NCI-H2029 (cell line): ENCODE data around the gene CLMN.

Source experiments
- DNase-seq: peaks from one replicate; lab custom pipeline; 2025; lab: John Stamatoyannopoulos, UW

The CLMN gene, protein sequence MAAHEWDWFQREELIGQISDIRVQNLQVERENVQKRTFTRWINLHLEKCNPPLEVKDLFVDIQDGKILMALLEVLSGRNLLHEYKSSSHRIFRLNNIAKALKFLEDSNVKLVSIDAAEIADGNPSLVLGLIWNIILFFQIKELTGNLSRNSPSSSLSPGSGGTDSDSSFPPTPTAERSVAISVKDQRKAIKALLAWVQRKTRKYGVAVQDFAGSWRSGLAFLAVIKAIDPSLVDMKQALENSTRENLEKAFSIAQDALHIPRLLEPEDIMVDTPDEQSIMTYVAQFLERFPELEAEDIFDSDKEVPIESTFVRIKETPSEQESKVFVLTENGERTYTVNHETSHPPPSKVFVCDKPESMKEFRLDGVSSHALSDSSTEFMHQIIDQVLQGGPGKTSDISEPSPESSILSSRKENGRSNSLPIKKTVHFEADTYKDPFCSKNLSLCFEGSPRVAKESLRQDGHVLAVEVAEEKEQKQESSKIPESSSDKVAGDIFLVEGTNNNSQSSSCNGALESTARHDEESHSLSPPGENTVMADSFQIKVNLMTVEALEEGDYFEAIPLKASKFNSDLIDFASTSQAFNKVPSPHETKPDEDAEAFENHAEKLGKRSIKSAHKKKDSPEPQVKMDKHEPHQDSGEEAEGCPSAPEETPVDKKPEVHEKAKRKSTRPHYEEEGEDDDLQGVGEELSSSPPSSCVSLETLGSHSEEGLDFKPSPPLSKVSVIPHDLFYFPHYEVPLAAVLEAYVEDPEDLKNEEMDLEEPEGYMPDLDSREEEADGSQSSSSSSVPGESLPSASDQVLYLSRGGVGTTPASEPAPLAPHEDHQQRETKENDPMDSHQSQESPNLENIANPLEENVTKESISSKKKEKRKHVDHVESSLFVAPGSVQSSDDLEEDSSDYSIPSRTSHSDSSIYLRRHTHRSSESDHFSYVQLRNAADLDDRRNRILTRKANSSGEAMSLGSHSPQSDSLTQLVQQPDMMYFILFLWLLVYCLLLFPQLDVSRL

DNA sequence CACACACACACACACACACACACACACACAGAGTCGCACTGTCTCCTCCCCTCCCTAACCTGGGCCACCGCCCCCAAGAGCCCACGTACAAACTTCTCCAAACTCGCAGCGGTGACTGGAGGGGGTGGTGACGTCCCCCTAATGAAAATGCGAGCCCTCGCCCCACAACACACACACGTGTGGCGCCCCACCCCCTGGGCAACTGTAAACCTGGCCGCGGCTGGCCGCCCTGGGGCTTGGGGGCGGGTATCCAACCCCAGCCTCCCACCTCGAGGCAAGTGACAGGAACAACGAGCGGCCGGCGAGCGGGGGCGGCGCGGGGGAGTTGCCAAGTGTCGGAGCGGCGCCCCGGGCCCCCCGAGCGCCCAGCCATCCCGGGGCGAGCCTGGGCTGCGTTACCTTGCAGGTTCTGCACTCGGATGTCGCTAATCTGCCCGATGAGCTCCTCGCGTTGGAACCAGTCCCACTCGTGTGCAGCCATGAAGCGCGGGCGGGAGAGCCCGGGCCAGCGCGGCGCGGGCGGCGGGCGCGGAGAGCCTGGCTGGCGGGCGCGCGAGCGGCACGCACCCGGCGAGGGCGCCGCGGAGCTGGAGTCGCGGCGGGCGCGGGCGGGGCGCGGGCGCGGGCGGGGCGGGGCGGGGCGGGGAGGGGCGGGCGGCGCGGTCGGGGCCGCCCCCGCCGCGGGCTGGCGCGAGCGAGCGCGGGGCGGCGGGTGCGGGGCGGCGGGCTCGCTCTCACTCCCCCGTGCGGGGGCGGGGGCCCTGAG, at the start of gene CLMN:
TSS of gene CLMN (minus strand) at position 597 of the 766 bp plus-strand sequence. CDS start at position 481, 116 bp downstream.
- DNase-seq: peak; percentile 26

DNA sequence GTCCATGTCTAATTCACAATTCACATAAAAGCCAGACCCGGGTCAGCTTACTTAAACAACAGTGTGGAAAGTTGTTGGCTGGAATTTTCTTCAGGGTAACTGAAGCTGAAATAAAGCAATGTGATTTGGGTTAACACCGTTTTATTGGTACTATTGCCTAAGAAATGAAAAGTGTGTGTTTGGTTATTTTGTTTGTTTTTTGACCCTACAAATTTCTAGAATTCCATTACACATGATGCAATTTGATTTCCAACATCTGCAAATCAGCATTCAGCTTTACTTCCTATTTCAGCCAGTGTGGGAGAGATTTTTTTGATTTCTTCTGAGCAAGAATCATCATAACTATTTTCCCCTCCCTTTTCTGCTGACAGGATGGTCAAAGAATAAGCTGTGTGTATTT, 45.7 kb upstream of the CLMN start:
- no peak for DNase-seq

DNA sequence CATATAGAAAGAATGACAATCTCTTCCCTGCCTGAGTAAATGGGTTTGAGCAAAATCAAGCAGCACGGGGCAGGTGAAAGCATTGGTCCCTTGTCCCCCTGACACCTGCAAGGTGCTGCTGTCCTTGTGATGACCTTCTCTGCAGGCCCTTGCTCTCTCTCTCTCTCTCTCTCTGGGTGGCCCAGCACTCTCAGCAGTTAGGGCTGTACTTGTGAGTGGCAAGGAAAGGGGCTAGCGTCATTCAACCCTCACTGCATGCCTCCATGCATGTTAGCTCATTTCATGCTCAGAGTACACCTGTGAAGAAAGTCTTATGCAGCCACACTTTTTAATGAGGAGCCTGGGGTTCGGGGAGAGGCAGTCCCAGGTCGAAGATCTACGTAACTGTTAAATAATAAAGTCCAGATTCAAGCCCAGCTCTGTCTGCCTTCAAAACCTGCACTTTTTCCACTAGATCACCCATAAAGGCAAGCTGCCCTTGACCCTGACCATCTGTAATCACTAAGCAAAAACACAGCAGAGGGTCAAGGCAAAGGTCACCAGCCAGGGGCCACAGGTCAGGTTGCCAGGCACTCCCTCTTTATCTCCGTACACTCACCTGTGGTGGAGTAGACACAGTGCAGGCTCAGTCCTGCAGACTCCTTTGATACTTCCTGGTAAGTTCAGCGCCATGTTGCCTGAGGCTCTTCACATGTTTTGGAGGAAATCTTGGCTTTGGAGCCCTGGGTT, 44.9 kb upstream of the CLMN start:
- DNase-seq: no peak

DNA sequence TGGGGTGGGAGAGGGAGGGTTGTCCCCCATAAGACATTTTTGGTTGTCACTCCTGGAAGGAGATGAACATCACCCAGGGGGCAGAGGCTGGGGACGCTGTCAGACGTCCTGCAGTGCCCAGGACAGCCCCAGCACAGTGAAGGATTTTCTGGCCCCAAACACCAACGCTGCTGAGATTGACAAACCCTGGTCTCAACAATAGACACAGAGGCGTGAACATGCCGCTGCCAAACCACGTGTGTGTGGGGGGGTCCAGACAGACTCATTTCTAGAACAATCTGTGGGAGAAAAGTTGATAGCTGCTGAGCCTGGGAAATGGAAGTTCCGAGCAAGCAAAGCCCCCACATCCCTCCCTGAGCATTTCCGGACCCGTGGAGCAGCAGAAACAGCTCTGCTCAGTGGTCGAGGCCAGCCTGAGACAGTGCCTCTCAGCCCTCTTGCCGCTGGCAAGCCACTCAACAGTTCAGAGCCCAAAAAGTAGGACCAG, 43.8 kb upstream of the CLMN start:
- DNase-seq: no peak

DNA sequence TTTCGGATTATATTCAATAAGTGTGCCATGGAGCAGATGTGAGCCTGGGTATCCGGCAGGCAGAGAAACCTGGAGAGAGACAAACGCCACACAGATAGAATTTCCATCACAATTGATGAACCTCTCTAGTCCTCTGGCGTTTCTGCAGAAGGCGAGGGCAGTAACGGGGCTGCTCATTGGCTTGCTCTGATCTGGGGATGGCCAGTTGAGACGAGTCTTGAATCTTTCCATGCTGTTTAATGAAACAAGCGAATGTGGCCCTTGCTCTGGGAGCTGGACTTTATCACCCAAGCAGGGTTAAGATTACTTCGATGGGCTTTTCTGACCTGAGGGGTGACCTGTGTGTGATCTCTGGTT, 42.4 kb upstream of the CLMN start:
- no peak for DNase-seq

DNA sequence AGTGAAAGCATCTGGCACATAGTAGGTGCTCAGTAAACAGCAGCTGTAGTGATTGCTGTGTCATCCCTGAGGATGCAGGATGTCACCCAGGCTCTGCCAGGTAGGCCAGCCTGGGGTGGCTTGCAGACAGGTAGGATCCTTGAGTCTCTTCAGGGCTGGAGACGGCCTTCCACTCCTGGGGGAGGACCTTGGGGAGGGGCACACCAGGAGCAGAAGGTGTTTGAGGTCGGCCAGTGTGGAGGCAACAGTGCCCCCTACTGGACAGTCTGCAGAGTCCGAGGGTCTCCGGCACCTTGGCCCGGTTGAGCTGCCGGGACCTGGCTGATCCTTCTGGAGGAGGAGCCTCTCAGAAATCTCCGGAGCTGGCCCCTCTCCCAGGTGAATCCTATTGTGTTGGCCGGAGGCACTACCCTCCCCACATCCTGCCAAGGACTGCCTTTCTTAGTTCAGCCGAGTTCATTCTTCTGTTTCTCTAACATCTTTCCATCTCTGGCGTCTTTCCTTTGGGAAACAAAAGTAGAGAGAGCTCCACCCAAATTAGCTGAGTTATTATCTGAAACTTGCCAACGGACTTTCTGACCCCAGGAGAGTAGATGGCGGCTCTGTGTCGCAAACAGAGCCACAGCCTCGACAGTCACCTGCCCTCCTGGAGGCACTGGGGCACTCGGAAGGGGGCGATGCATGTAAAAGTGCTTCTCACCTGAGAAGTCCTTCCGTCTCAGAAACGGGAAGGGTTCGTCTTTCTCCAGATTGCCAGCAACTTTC, 41.8 kb upstream of the CLMN start:
- no peak for DNase-seq

DNA sequence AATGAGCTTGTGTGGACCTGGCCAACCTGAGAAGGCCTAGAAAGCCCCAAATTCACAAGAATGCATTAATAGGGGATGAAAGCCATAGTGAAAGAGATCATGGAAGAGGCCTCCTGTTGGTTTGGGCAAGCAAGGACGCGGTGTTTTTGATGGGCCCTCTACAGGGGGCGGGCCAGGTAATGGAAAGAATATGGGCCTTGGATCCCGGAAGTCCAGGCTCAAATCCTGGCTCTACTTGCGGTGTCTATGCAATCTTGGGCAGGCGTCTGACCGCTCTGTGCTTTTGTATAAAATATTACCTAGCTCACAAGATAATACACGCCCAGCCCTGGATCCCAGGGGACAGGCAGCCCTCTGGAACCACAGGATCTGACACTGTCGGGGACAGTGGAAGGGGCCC, 41.1 kb upstream of the CLMN start:
- DNase-seq: no peak

DNA sequence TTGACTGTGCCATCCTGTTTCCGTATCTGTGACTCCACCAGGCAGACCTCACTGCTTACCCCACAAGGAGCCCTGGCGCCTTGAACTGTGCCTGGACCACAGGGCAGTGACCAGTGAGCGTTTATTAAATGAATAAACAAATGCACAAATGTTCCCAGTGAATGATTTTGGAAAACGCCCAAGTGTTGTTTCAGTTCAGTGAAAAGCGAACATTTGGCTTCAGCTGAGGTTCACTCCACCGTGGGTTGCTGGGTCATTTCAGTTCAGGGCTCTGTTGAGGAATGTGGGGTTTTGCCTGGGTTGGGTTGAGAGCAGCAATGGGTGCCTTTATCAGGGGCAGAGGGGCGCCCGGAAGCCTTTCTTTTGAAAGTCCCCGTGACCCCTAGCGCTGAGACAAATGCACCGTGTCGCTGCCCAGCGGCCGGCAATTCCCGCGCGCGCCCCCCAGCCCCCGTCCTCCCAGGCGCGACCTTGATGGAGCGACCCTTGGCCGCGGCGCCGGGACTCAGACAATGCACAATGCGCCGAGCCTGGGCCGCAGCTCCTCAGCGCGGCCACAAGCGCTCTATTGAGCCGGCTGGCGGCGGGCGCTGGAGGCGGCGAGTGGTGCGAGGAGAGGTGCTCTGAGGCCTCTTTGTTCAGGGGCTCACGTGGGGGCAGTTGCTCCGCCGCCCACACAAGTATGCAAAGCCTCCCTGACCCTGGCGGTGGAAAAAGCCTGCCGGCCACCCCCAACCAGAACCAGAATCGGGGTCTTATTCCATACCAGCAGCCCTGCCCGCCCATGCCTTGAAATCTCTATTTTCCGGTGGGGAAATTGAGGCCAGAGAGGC, 40.5 kb upstream of the CLMN start:
- no peak for DNase-seq

DNA sequence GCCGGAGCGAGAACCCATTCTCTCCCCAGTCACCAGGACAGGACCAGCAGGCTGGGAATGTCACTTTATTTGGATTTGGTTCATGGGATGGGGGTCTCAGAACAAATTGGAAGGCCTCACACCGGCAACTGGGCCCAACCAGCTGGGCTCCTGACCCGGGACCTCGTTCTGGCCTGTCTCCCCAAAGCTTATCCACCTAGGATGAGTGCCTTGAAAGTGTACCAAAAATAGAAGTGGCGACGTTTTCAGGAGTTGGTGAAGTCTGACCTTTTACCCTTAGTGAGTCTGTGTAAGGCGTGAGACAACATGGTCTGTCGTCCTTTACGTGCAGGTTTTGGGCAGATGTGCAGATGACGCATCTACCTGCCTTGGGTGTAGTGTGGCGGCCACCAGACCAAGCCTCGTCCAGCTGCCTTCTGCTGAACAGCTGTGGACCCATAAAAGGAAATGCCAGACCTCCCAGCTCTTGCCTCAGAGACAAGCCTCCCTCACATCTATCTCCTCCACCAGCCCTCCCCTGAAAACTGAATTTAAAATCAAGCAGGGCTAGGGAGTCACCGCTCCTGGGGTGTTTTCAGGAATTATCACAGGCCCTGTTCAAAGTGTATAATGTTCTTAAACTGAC, 36.6 kb upstream of the CLMN start:
- DNase-seq: no peak

DNA sequence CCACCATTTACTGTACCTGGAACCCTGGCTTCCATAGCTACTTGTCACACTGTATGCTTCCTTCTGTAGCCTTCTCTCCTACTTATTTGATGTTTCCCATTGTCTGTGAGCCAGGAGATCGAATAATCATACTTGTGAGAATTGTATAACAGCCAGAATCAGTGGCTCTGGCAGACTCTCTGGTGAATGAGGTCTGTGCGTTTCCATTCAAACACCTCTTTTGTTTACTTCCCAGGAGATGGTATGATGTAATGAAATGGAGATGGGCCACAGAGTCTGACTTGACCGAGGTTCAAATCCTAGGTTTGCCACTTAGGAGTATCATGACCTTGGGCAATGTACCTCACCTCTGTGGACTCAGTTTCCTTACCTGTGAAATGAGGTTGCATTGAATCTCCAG, 35.7 kb upstream of the CLMN start:
- DNase-seq: no peak

DNA sequence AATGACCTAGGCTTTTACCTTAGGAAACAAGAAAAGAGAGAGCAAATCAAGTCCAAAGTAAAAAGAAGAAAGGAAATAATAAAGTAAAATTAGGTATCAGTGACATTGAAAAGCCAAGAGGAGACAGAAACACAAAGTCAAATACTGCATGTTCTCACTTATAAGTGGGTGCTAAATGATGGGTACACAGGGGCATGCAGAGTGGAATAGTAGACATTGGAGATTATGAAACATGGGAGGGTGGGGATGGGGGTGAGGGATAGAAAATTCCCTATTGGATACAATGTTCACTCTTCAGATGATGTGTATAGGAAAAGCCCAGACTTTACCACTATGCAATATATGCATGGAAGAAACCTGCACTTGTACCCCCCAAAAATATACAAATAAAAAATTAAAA, 35.1 kb upstream of the CLMN start:
- DNase-seq: no peak

DNA sequence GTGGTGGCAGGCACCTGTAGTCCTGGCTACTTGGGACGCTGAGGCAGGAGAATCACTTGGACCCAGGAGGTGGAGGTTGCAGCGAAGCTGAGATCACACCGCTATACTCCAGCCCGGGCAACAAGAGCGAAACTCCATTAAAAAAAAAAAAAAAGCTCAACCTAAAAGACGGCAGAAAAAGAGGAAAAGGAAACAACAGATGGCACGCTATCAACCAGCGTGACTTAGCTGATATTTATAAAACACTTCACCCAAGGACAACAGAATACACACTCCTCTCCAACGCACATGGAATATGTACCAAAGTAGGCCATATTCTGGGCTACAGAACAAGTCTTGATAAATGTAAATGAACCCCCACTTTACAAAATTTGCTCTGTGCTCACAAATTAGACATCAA, 34.0 kb upstream of the CLMN start:
- DNase-seq: no peak

DNA sequence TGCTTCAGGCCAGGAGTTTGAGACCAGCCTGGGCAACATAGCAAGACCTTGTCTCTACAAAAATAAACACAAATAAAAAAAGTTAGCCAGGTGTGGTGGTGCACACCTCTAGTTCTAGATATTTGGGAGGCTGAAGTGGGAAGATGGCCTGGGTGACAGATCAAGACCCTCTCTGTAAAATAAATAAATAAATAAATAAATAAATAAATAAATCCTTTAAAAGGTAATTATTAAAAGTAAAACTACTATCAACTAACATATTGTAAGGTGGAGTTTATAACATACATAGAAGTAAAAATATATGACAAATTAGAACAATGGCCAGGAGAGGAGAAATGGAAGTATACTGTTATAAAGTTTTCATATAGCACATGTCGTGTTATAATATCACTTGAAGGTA, 33.3 kb upstream of the CLMN start:
- DNase-seq: no peak

DNA sequence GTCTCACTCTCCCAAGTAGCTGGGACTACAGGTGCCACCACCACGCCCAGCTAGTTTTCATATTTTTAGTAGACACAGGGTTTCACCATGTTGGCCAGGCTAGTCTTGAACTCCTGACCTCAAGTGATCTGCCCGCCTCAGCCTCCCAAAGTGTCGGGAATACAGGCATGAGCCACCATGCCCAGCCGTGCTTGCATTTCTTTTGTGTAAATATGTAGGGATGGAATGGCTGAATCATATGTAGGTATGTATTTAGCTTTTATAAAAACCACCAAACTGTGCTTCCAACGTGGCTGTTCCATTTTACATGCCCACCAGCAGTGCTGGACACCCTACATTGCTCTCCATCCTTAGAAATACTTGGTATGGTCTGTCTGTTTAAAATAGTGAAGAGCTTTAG, 32.8 kb upstream of the CLMN start:
- DNase-seq: no peak

DNA sequence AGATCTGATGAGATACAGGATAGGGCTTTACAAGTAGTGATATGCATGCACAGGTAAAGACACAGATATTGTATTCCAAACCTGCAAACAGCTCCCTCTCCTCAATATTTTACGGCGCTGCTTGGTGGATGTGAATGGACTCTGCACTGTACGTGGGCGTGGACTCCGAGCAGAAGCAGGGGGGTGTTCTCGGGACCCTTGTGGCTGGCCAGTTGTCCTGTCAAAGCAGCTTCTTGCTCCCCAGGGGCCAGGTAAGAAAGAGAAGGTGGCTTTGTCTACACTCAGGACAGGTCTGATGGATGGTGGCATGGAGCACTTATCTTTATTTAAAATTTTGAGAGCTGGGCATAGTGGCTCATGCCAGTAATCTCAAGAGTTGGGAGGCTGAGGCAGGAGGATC, 29.5 kb upstream of the CLMN start:
- DNase-seq: no peak

DNA sequence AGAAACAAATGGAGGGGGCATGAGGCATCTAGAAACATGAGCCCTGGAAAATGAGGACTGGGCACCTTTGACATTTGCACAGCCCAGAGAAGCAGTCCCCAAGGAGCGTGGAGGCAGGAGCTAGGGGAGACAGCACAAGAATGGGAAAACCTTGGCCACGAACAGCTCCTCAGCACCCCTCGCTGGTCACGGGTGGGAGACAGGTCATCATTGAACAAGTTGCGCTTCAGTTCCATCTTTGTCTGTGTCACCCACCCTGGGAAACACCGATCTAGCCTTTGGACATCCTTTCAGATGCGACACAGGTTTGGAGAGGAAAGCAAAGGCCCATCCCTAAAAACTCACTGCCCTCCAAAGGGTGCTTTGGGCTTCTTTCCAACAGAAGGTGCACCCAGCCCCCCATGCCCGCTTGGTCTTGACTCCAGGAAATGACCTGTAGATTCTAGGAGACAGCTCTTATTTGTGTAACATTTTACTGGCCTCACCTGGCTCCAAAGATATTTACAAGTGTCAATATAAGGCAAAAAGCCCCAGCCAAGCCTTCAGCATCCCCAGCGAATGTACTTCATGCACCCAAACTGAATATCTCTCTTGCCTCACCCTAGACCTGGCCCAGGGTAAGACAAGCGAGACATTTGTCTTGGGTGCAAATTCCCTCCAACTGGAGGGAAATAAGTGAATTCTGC, 28.8 kb upstream of the CLMN start:
- DNase-seq: no peak

DNA sequence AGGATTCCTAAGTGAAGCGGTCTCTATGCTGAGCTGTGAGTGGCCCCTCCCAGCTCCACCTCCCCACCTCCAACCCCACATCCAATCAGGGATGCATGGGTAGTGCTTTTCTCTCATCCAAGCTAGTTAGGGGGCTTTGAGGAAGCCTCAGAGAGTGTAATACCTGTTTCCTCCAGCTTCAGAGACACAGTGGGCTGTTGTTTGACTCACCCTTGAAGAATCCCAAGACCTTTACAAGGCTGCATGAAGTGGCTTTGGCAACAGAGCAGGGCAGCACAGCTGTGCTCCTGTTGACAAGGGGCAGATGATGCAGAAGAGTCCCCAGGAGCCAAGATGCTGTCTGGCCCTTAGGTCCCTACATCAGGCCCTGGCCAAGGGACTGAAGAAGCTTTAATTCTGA, 27.1 kb upstream of the CLMN start:
- no peak for DNase-seq

DNA sequence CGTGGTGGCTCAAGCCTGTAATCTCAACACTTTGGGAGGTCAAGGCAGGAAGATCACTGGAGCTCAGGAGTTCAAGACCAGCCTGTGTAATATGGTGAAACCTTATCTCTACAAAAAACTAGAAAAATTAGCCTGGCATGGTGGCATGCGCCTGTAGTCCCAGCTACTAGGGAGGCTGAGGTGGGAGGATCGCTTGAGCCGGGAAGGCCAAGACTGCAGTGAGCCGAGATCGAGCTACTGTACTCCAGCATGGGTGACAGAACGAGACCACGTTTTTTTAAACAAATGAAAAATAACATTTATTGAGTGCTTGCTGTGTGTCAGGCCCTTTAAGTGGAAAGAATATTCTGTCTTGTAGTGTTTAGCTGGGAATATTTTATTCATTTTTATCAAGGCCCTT, 26.6 kb upstream of the CLMN start:
- DNase-seq: no peak

DNA sequence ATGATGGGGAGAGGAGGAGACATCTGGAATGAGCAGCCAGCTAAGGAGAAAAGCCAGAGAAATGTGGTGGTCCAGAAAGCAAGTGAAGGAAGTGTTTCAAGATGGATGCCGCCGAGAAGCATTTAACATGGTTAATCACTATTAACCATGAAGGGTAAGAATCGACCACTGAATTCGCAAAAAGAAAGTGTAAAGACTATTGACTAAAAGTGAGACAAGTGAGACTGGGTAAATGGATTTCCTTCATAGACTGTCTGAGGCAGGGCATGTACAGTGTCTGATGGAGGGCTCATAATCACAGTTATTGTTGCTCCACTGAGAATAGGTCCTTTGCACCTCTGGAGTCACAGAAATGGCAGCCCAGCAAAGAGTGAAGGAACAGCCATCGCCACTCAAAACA, 25.3 kb upstream of the CLMN start:
- DNase-seq: no peak
